Measurements from ENCODE around the gene GPA33.

- TF ChIP-seq CTCF (IDR thresholded peaks at IDR 0.05) (no peak), POLR2A (IDR thresholded peaks at IDR 0.05) (no peak)
These were observed 4.1 kb downstream of the GPA33 start for GRCh38 chr1:167086033-167086432.

Data from testis (tissue), 2 donors.